Mammary epithelial cell (primary cell): ENCODE measurements around the gene KSR1.

Experiments used
- EZH2 ChIP-seq: IDR thresholded peaks from 2 replicates; pipeline ENCODE4 v1.6.1; 2012; ENCODE audit warnings: low read length, inconsistent platforms, borderline replicate concordance
- TF ChIP-seq, protein P1 (sequence below), 2 donors: IDR thresholded peaks in 1 of 2; conservative IDR thresholded peaks in 1 of 2; 2 replicates each; pipeline ENCODE4 v1.5.1; 2011 to 2012; ENCODE audit warnings: inconsistent platforms in 2 of 2, low read length in 2 of 2, mild to moderate bottlenecking in 2 of 2, control low read depth in 1 of 2, low read depth in 1 of 2; ENCODE audit not compliant: insufficient read depth in 1 of 2; ENCODE audit errors: extremely low read depth in 1 of 2

DNA sequence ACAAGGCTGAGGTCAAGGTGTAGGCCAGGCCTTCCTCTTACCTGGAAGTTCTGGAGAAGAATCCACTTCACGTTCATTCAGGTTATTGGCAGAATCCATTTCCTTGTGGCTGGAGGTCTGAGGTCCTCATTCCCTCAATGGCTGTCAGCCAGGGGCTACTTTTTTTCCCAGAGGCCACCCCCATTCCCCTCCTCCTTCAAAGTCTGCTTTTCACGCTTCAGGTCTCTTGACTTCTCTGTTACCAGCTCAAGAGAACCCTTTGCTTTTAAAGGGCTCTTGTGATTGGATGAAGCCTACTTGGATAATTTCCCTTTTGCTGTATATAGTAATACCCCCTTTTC is 119.6 kb downstream of the KSR1 start:
- TF ChIP-seq, protein P1, sequence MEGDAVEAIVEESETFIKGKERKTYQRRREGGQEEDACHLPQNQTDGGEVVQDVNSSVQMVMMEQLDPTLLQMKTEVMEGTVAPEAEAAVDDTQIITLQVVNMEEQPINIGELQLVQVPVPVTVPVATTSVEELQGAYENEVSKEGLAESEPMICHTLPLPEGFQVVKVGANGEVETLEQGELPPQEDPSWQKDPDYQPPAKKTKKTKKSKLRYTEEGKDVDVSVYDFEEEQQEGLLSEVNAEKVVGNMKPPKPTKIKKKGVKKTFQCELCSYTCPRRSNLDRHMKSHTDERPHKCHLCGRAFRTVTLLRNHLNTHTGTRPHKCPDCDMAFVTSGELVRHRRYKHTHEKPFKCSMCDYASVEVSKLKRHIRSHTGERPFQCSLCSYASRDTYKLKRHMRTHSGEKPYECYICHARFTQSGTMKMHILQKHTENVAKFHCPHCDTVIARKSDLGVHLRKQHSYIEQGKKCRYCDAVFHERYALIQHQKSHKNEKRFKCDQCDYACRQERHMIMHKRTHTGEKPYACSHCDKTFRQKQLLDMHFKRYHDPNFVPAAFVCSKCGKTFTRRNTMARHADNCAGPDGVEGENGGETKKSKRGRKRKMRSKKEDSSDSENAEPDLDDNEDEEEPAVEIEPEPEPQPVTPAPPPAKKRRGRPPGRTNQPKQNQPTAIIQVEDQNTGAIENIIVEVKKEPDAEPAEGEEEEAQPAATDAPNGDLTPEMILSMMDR (conservative IDR thresholded peaks at IDR 0.05 in 1 of 2, IDR thresholded peaks at IDR 0.05 in 1 of 2; ENCODE audit: extremely low read depth in 1 of 2, insufficient read depth in 1 of 2, low read depth in 1 of 2, low read length in 2 of 2): no peak
- no peak for TF ChIP-seq EZH2
